Neural cell (in vitro differentiated cells): ENCODE results near the gene AKT3. TPM values are rescaled to one million over a fixed set of nuclear protein-coding genes. Genes with fewer than 3 reads are reported as not detected.

Source experiments
- H2AFZ ChIP-seq: fragments of 200-600, 300-800 bp; sonication (generic), shearing (Covaris generic); 2 replicates; pipeline ENCODE4 v1.6.0; 2014; ENCODE audit warnings: low read depth, mild to moderate bottlenecking, antibody characterized with exemption, low read length, moderate library complexity
- H3F3A ChIP-seq: fragments of 200-600 bp; shearing (Covaris generic); 2 replicates; pipeline ENCODE4 v1.6.1; 2016; ENCODE audit warnings: mild to moderate bottlenecking, moderate library complexity, mixed read lengths, antibody characterized with exemption, low read length; ENCODE audit not compliant: insufficient read depth, poor library complexity, severe bottlenecking
- H3K27ac ChIP-seq: fragments of 200-600, 300-800 bp; sonication (generic), shearing (Covaris generic); 2 replicates; pipeline ENCODE4 v1.5.1; 2014; ENCODE audit warnings: mild to moderate bottlenecking, low read length, moderate library complexity
- H3K27me3 ChIP-seq: fragments of 300-800, 200-600 bp; sonication (generic), shearing (Covaris generic); 2 replicates; pipeline ENCODE4 v1.6.0; 2014; ENCODE audit warnings: mild to moderate bottlenecking, low read depth, low read length, moderate library complexity; ENCODE audit not compliant: insufficient read depth
- H3K36me3 ChIP-seq: fragments of 300-800, 200-600 bp; sonication (generic), shearing (Covaris generic); 2 replicates; pipeline ENCODE4 v1.5.1; 2014; ENCODE audit warnings: mild to moderate bottlenecking, antibody characterized with exemption, low read length, moderate library complexity; ENCODE audit not compliant: insufficient read depth
- H3K4me2 ChIP-seq: fragments of 300-800, 200-600 bp; sonication (generic), shearing (Covaris generic); 2 replicates; pipeline ENCODE4 v1.6.0; 2014; ENCODE audit warnings: mild to moderate bottlenecking, low read length
- H3K4me3 ChIP-seq: fragments of 300-800, 200-600 bp; sonication (generic), shearing (Covaris generic); 2 replicates; pipeline ENCODE4 v1.5.1; 2014; ENCODE audit warnings: mild to moderate bottlenecking, low read length, moderate library complexity
- H3K79me2 ChIP-seq: fragments of 200-600 bp; shearing (Covaris generic); replicated peaks from 2 replicates; pipeline ENCODE4 v1.6.0; 2014; ENCODE audit warnings: mild to moderate bottlenecking, low read length, moderate library complexity; ENCODE audit not compliant: insufficient read depth
- H3K9ac ChIP-seq: fragments of 300-800, 200-600 bp; sonication (generic), shearing (Covaris generic); 2 replicates; pipeline ENCODE4 v1.6.1; 2016; ENCODE audit warnings: mild to moderate bottlenecking, low read length, mixed read lengths
- H3K9me2 ChIP-seq: fragments of 200-600 bp; shearing (Covaris generic); 2 replicates; pipeline ENCODE4 v1.6.1; 2016; ENCODE audit warnings: mild to moderate bottlenecking, low read length, mixed read lengths; ENCODE audit not compliant: insufficient read depth
- H3K9me3 ChIP-seq: fragments of 200-600, 300-800 bp; sonication (generic), shearing (Covaris generic); 2 replicates; pipeline ENCODE4 v1.6.1; 2016; ENCODE audit warnings: mild to moderate bottlenecking, mixed run types, low read length, moderate library complexity, mixed read lengths
- H4K20me1 ChIP-seq: fragments of 200-600 bp; shearing (Covaris generic); 2 replicates; pipeline ENCODE4 v1.6.1; 2016; ENCODE audit warnings: mild to moderate bottlenecking, mixed run types; ENCODE audit not compliant: insufficient read depth
- CTCF ChIP-seq: fragments of 450-650 bp; IDR thresholded peaks from 2 replicates; pipeline ENCODE4 v1.5.1; 2014; ENCODE audit warnings: antibody characterized with exemption, mild to moderate bottlenecking, moderate library complexity; ENCODE audit not compliant: poor library complexity, severe bottlenecking
- EP300 ChIP-seq: fragments of 450-650 bp; conservative IDR thresholded peaks from 2 replicates; pipeline ENCODE4 v1.6.1; 2014; ENCODE audit warnings: antibody characterized with exemption, mild to moderate bottlenecking, moderate library complexity; ENCODE audit not compliant: poor library complexity, severe bottlenecking
- EZH2 ChIP-seq: fragments of 200-600, 300-800 bp; shearing (Covaris generic), sonication (generic); IDR thresholded peaks from 2 replicates; pipeline ENCODE4 v1.6.1; 2014; ENCODE audit warnings: antibody characterized with exemption, low read length, borderline replicate concordance, mild to moderate bottlenecking; ENCODE audit not compliant: insufficient read depth, poor library complexity, severe bottlenecking
- MXI1 ChIP-seq: fragments of 450-650 bp; conservative IDR thresholded peaks from 2 replicates; pipeline ENCODE4 v1.6.1; 2014; ENCODE audit warnings: antibody characterized with exemption, mild to moderate bottlenecking; ENCODE audit not compliant: poor library complexity, severe bottlenecking
- POLR2AphosphoS5 ChIP-seq: IDR thresholded peaks from 2 replicates; pipeline ENCODE4 v1.6.1; 2012
- RAD21 ChIP-seq: fragments of 450-650 bp; conservative IDR thresholded peaks from 2 replicates; pipeline ENCODE4 v1.6.1; 2014; ENCODE audit warnings: antibody characterized with exemption, mild to moderate bottlenecking, moderate library complexity
- REST ChIP-seq: IDR thresholded peaks from 2 replicates; pipeline ENCODE4 v1.6.1; 2012; ENCODE audit warnings: borderline replicate concordance
- SMC3 ChIP-seq: fragments of 450-650 bp; conservative IDR thresholded peaks from 2 replicates; pipeline ENCODE4 v1.6.1; 2014; ENCODE audit warnings: antibody characterized with exemption, mild to moderate bottlenecking, moderate library complexity; ENCODE audit not compliant: poor library complexity
- TAF1 ChIP-seq: IDR thresholded peaks from 2 replicates; pipeline ENCODE4 v1.6.1; 2012; ENCODE audit warnings: low read depth
- polyA plus RNA-seq: library from polyadenylated mRNA; depleted of rRNA; stranded (reverse); fragments of >200 nt; gene quantifications from 2 replicates; pipeline ENCODE4 v1.2.3, GENCODE V29; 2014

The AKT3 gene
- polyA plus RNA-seq, 1 donor from 2014 or later: 46.0 TPM

- Histone ChIP-seq H3K9me3 (no peaks in the 10 kb centered on the region), H4K20me1 (no peaks in the 10 kb centered on the region), H3K79me2 (no peaks in the 10 kb centered on the region), H2AFZ (no peak overlapping the region), H3K27ac (no peak overlapping the region), H3K27me3 (no peaks in the 10 kb centered on the region), H3K36me3 (peaks cover 12% of the 10 kb centered on the region), H3K4me3 (no peak overlapping the region), H3K9me2 (no peaks in the 10 kb centered on the region), H3F3A (no peaks in the 10 kb centered on the region), H3K9ac (no peak overlapping the region), H3K4me2 (no peak overlapping the region)
- TF ChIP-seq TAF1 (no peak), EZH2 (no peak), REST (no peak), MXI1 (no peak), RAD21 (no peak), CTCF (no peak), EP300 (no peak), SMC3 (no peak), POLR2AphosphoS5 (no peak)
Observed at GRCh38 chr1:243503155-243503554, 346.9 kb downstream of the AKT3 start.

- no peak overlapping the region for H3K9ac ChIP-seq
- no peaks in the 10 kb centered on the region for H4K20me1 ChIP-seq
- H3K4me2 ChIP-seq: no peak overlapping the region
Observed at GRCh38 chr1:243501002-243501401, 349.0 kb downstream of the AKT3 start.

GRCh38 chr1:243500512-243500911 lies 349.5 kb downstream of the AKT3 start:
- Histone ChIP-seq H2AFZ (no peak overlapping the region), H3K79me2 (no peaks in the 10 kb centered on the region), H3K9me2 (no peaks in the 10 kb centered on the region), H3K9me3 (no peaks in the 10 kb centered on the region), H3K36me3 (peaks cover 8% of the 10 kb centered on the region), H3K27ac (no peak overlapping the region), H3K27me3 (no peaks in the 10 kb centered on the region), H3K4me2 (no peak overlapping the region), H3K9ac (no peak overlapping the region), H3F3A (no peaks in the 10 kb centered on the region), H4K20me1 (no peaks in the 10 kb centered on the region), H3K4me3 (no peak overlapping the region)
- TF ChIP-seq SMC3 (no peak), EZH2 (no peak), TAF1 (no peak), REST (no peak), EP300 (no peak), RAD21 (no peak), POLR2AphosphoS5 (no peak), MXI1 (no peak), CTCF (no peak)

More at GRCh38 chr1:243501002-243501401, 349.0 kb downstream of the AKT3 start:
- Histone ChIP-seq H3K9me3 (no peaks in the 10 kb centered on the region), H3K9me2 (no peaks in the 10 kb centered on the region), H3K27ac (no peak overlapping the region), H3K4me3 (no peak overlapping the region), H3K27me3 (no peaks in the 10 kb centered on the region), H2AFZ (no peak overlapping the region), H3F3A (no peaks in the 10 kb centered on the region), H3K79me2 (no peaks in the 10 kb centered on the region), H3K36me3 (peaks cover 12% of the 10 kb centered on the region)
- no peak for TF ChIP-seq EP300
